SK-N-SH (cell line): ENCODE results near the gene AKT1. TPM values are rescaled to one million over a fixed set of nuclear protein-coding genes. Genes with fewer than 3 reads are reported as not detected.

Source experiments
- CTCF ChIA-PET: fragments of 300-600, 350-600 bp; formaldehyde crosslinking; extraction: SDS; loops from one replicate; lab custom pipeline; 2021; lab: Yijun Ruan, JAX
- POLR2A ChIA-PET: fragments of 350-600 bp; sonication (Branson Sonifier 250); formaldehyde crosslinking; extraction: SDS; loops from one replicate; lab custom pipeline; 2020; ENCODE audit warnings: antibody characterized with exemption, inconsistent platforms; lab: Yijun Ruan, JAX
- DNase-seq: peaks from one replicate; pipeline ENCODE4 v3.0.0; 2012
- H2AFZ ChIP-seq: fragments of 200-600 bp; sonication (generic); 2 replicates; pipeline ENCODE4 v1.8.1; 2016; ENCODE audit warnings: antibody characterized with exemption, mild to moderate bottlenecking, low read depth
- H3F3A ChIP-seq: fragments of 200-600 bp; sonication (generic); replicated peaks from 2 replicates; pipeline ENCODE3; 2016; ENCODE audit warnings: antibody characterized with exemption, mild to moderate bottlenecking; ENCODE audit not compliant: insufficient read depth
- H3K27ac ChIP-seq, 2 experiments: fragments of 200-500 bp in 1 of 2; fragments of 200-600 bp in 1 of 2; sonication (Bioruptor generic) in 1 of 2; sonication (generic), shearing (Covaris generic) in 1 of 2; 2 replicates each; pipeline versions ENCODE4 v1.5.1 to v1.6.1; 2014 to 2016; ENCODE audit warnings: low read depth in 2 of 2, inconsistent platforms in 1 of 2, low read length in 1 of 2, mild to moderate bottlenecking in 1 of 2, mixed read lengths in 1 of 2
- H3K27me3 ChIP-seq: fragments of 200-600 bp; sonication (generic), shearing (Covaris generic); 2 replicates; pipeline ENCODE4 v1.6.1; 2016; ENCODE audit warnings: mixed run types; ENCODE audit not compliant: insufficient read depth
- H3K36me3 ChIP-seq, 2 experiments: fragments of 200-500 bp in 1 of 2; fragments of 200-600 bp in 1 of 2; sonication (Bioruptor generic) in 1 of 2; sonication (generic) in 1 of 2; replicated peaks in 1 of 2; 2 replicates each; pipeline versions ENCODE3 to v1.5.1; 2014 to 2016; ENCODE audit warnings: low read length in 1 of 2, mild to moderate bottlenecking in 1 of 2; ENCODE audit not compliant: insufficient read depth in 2 of 2, control insufficient read depth in 1 of 2
- H3K4me1 ChIP-seq, 2 experiments: fragments of 200-500 bp in 1 of 2; fragments of 200-600 bp in 1 of 2; sonication (Bioruptor generic) in 1 of 2; sonication (generic), shearing (Covaris generic) in 1 of 2; 2 replicates each; pipeline versions ENCODE4 v1.5.1 to v1.6.1; 2014 to 2016; ENCODE audit warnings: low read depth in 1 of 2, low read length in 1 of 2, mixed run types in 1 of 2; ENCODE audit not compliant: insufficient read depth in 2 of 2, control insufficient read depth in 1 of 2
- H3K4me2 ChIP-seq: fragments of 200-600 bp; sonication (generic), shearing (Covaris generic); 2 replicates; pipeline ENCODE4 v1.6.1; 2017; ENCODE audit warnings: mixed run types
- H3K4me3 ChIP-seq, 2 experiments: fragments of 200-500 bp in 1 of 2; fragments of 200-600 bp in 1 of 2; sonication (Bioruptor generic) in 1 of 2; sonication (generic), shearing (Covaris generic) in 1 of 2; 2 replicates each; pipeline versions ENCODE4 v1.5.1 to v1.8.1; 2014 to 2016; ENCODE audit warnings: low read depth in 2 of 2, inconsistent platforms in 1 of 2, low read length in 1 of 2, mild to moderate bottlenecking in 1 of 2, mixed read lengths in 1 of 2, moderate library complexity in 1 of 2
- H3K79me2 ChIP-seq: fragments of 200-600 bp; sonication (generic); 2 replicates; pipeline ENCODE4 v1.8.1; 2017; ENCODE audit warnings: mild to moderate bottlenecking; ENCODE audit not compliant: insufficient read depth
- H3K9ac ChIP-seq: fragments of 200-600 bp; sonication (generic); 2 replicates; pipeline ENCODE4 v1.6.1; 2017; ENCODE audit warnings: mixed run types
- H3K9me2 ChIP-seq: fragments of 200-600 bp; sonication (generic); 2 replicates; pipeline ENCODE4 v1.6.1; 2017; ENCODE audit warnings: mixed run types
- H3K9me3 ChIP-seq: fragments of 200-600 bp; sonication (generic); 2 replicates; pipeline ENCODE4 v1.6.1; 2017; ENCODE audit warnings: mixed run types, mild to moderate bottlenecking, moderate library complexity
- H4K20me1 ChIP-seq: fragments of 200-600 bp; sonication (generic); 2 replicates; pipeline ENCODE4 v1.6.1; 2017; ENCODE audit warnings: mild to moderate bottlenecking, mixed run types; ENCODE audit not compliant: insufficient read depth
- CHD2 ChIP-seq: fragments of 150-350 bp; IDR thresholded peaks from 2 replicates; pipeline ENCODE4 v1.6.1; 2018; ENCODE audit warnings: low read length; ENCODE audit not compliant: partially characterized antibody
- CTCF ChIP-seq: fragments of 200-600 bp; sonication (generic); IDR thresholded peaks from 2 replicates; pipeline ENCODE4 v1.6.1; 2017; ENCODE audit warnings: antibody characterized with exemption, mild to moderate bottlenecking, moderate library complexity
- ELF1 ChIP-seq: IDR thresholded peaks from 2 replicates; pipeline ENCODE4 v1.4.0; 2012
- EP300 ChIP-seq, 2 experiments: IDR thresholded peaks; 2 replicates each; pipeline versions ENCODE4 v1.4.0 to v1.6.1; 2012; ENCODE audit warnings: borderline replicate concordance in 1 of 2, low read depth in 1 of 2, low read length in 1 of 2
- FOSL2 ChIP-seq: IDR thresholded peaks from 2 replicates; pipeline ENCODE4 v1.4.0; 2012; ENCODE audit warnings: low read depth, mild to moderate bottlenecking, moderate library complexity, borderline replicate concordance
- FOXJ3 ChIP-seq: sonication (generic); formaldehyde crosslinking; IDR thresholded peaks from 2 replicates; pipeline ENCODE4 v1.5.1; 2020; ENCODE audit warnings: mild to moderate bottlenecking, missing genetic modification reagents
- FOXM1 ChIP-seq: IDR thresholded peaks from 2 replicates; pipeline ENCODE4 v1.4.0; 2012; ENCODE audit warnings: low read depth, mild to moderate bottlenecking
- GABPA ChIP-seq: IDR thresholded peaks from 2 replicates; pipeline ENCODE4 v1.4.0; 2012; ENCODE audit warnings: low read depth, mild to moderate bottlenecking
- MEF2A ChIP-seq: IDR thresholded peaks from 2 replicates; pipeline ENCODE4 v1.4.0; 2012; ENCODE audit warnings: low read depth, borderline replicate concordance
- REST ChIP-seq: IDR thresholded peaks from 2 replicates; pipeline ENCODE4 v1.6.1; 2012; ENCODE audit warnings: mild to moderate bottlenecking, low read depth, low read length, moderate library complexity
- RXRA ChIP-seq: IDR thresholded peaks from 2 replicates; pipeline ENCODE4 v1.4.0; 2012; ENCODE audit warnings: low read depth, mild to moderate bottlenecking, borderline replicate concordance
- TEAD4 ChIP-seq: IDR thresholded peaks from 2 replicates; pipeline ENCODE4 v1.4.0; 2012; ENCODE audit warnings: mild to moderate bottlenecking, borderline replicate concordance; ENCODE audit not compliant: insufficient read depth
- YY1 ChIP-seq: IDR thresholded peaks from 2 replicates; pipeline ENCODE4 v1.4.0; 2012; ENCODE audit warnings: low read depth, mild to moderate bottlenecking
- ZBTB33 ChIP-seq: IDR thresholded peaks from 2 replicates; pipeline ENCODE4 v1.4.0; 2012; ENCODE audit warnings: low read depth, borderline replicate concordance
- WGBS: methylation state at CpG from one replicate; pipeline ENCODE4 v1.1.6; 2017; ENCODE audit warnings: low lambda C conversion rate; 5-methylcytosine and 5-hydroxymethylcytosine counted together
- polyA plus RNA-seq, 3 experiments: library from polyadenylated mRNA; depleted of rRNA; stranded (reverse); fragments of >200 nt; gene quantifications; 2 replicates each; pipeline ENCODE4 v1.2.3, GENCODE V29; 2012

AKT1 gene
- polyA plus RNA-seq, 1 of the 3 experiments (the other 2 are of a cell fraction) = 198 TPM

- TF ChIP-seq ZBTB33 = no peak
- no peak for TF ChIP-seq FOXJ3 (CRISPR knock-in tag)
- TF ChIP-seq CTCF = no peak
- no peak for TF ChIP-seq GABPA
- TF ChIP-seq EP300 (IDR thresholded peaks at IDR 0.05; ENCODE audit: borderline replicate concordance in 1 of 2, low read depth in 1 of 2, low read length in 1 of 2) = no peak
- TF ChIP-seq, all 33 proteins: peak for 0
Observed at GRCh38 chr14:104746934-104747481, 48.5 kb downstream of the AKT1 start (continued).

GRCh38 chr14:104746071-104746545, 49.4 kb downstream of the AKT1 start:
- H3K4me2 ChIP-seq = no peak overlapping the region
- TF ChIP-seq TEAD4 (no peak), FOSL2 (no peak), YY1 (no peak), ELF1 (no peak), GABPA (no peak), REST (no peak), FOXM1 (no peak), MEF2A (no peak), RXRA (no peak), CHD2 (no peak)
- no peaks in the 10 kb centered on the region for H3K9me3 ChIP-seq
- no peaks in the 10 kb centered on the region for H4K20me1 ChIP-seq
- no peak overlapping the region for H3K27ac ChIP-seq
- no peaks in the 10 kb centered on the region for H3K79me2 ChIP-seq
- WGBS = 91% methylated on average over 6 of the region's 13 CpGs
- no peak overlapping the region for H2AFZ ChIP-seq
- DNase-seq = no peak
- H3K36me3 ChIP-seq = peaks cover 0 to 5% of the 10 kb centered on the region in 2 experiments
- no peak overlapping the region for H3K4me3 ChIP-seq
- CTCF ChIA-PET = interaction anchor here (0.8 to 1.7 kb wide), 3 partner anchors 37 to 81 kb away, joined by 3 to 4 read pairs (median 3); no protein-coding TSS in a partner anchor
- H3K9me2 ChIP-seq = no peaks in the 10 kb centered on the region
- POLR2A ChIA-PET = no interaction called here
- no peaks in the 10 kb centered on the region; a peak in 1 of 4 replicates for H3K4me1 ChIP-seq
- peaks cover 7% of the 10 kb centered on the region for H3F3A ChIP-seq
- no peaks in the 10 kb centered on the region for H3K27me3 ChIP-seq
- H3K9ac ChIP-seq = no peak overlapping the region
